HEK293 (cell line): Measurements from ENCODE around the gene UBE2V1.

Experiments used
- CTCF ChIA-PET: fragments of 350-600 bp; formaldehyde crosslinking; extraction: SDS; loops from one replicate; lab custom pipeline; 2021; ENCODE audit warnings: antibody characterized with exemption; lab: Yijun Ruan, JAX
- POLR2A ChIA-PET: fragments of 300-600 bp; formaldehyde crosslinking; extraction: SDS; loops from one replicate; lab custom pipeline; 2020; ENCODE audit warnings: antibody characterized with exemption, inconsistent platforms; lab: Yijun Ruan, JAX
- H3K27ac ChIP-seq: fragments of 200-500 bp; sonication (Bioruptor generic); 2 replicates; pipeline ENCODE4 v1.5.1; 2014; ENCODE audit warnings: low read depth, low read length, control low read depth, inconsistent platforms; ENCODE audit errors: extremely low read depth
- H3K36me3 ChIP-seq, 2 experiments: fragments of 200-500 bp in 1 of 2; sonication (Bioruptor generic) in 1 of 2; 1 replicate in 1 of 2; 2 replicates in 1 of 2; pipeline ENCODE4 v1.5.1; 2014 to 2017; ENCODE audit warnings: inconsistent platforms in 2 of 2, low read length in 2 of 2; ENCODE audit not compliant: control insufficient read depth in 2 of 2, insufficient read depth in 1 of 2
- H3K4me1 ChIP-seq: fragments of 200-500 bp; sonication (Bioruptor generic); 2 replicates; pipeline ENCODE4 v1.5.1; 2014; ENCODE audit warnings: mild to moderate bottlenecking, low read length, inconsistent platforms; ENCODE audit not compliant: control insufficient read depth, insufficient read depth
- H3K4me3 ChIP-seq: 2 replicates; pipeline ENCODE4 v1.5.1; 2011; ENCODE audit warnings: low read depth, mild to moderate bottlenecking, control low read depth, low read length, moderate library complexity
- H3K9me3 ChIP-seq: fragments of 200-500 bp; sonication (Bioruptor generic); 2 replicates; pipeline ENCODE4 v1.5.1; 2014; ENCODE audit warnings: low read depth, low read length, inconsistent platforms; ENCODE audit not compliant: control insufficient read depth, insufficient read depth
- EGR2 ChIP-seq: fragments of 450-650 bp; formaldehyde crosslinking; IDR thresholded peaks from 2 replicates; pipeline ENCODE4 v1.5.1; 2016; ENCODE audit warnings: low read depth, missing biosample characterization, missing genetic modification characterization
- GLIS2 ChIP-seq: fragments of 450-650 bp; formaldehyde crosslinking; IDR thresholded peaks from 2 replicates; pipeline ENCODE4 v1.5.1; 2016; ENCODE audit warnings: missing biosample characterization, missing genetic modification characterization
- HOXD13 ChIP-seq: sonication (generic); formaldehyde crosslinking; IDR thresholded peaks from 2 replicates; pipeline ENCODE4 v1.8.0; 2022; ENCODE audit warnings: missing genetic modification reagents, borderline replicate concordance
- KLF10 ChIP-seq: fragments of 450-650 bp; IDR thresholded peaks from 2 replicates; pipeline ENCODE4 v1.5.1; 2018; ENCODE audit warnings: missing biosample characterization, mild to moderate bottlenecking, missing genetic modification characterization
- KLF17 ChIP-seq: fragments of 450-650 bp; formaldehyde crosslinking; IDR thresholded peaks from 2 replicates; pipeline ENCODE4 v1.5.1; 2016; ENCODE audit warnings: missing biosample characterization, missing genetic modification characterization
- PRDM2 ChIP-seq: fragments of 450-650 bp; formaldehyde crosslinking; IDR thresholded peaks from 2 replicates; pipeline ENCODE4 v1.5.1; 2016; ENCODE audit warnings: missing biosample characterization, missing genetic modification characterization, borderline replicate concordance
- YY1 ChIP-seq: fragments of 450-650 bp; formaldehyde crosslinking; IDR thresholded peaks from 2 replicates; pipeline ENCODE4 v1.5.1; 2018; ENCODE audit warnings: missing biosample characterization, missing genetic modification characterization
- ZBTB21 ChIP-seq: fragments of 450-650 bp; formaldehyde crosslinking; IDR thresholded peaks from 2 replicates; pipeline ENCODE4 v1.5.1; 2017; ENCODE audit warnings: missing biosample characterization, missing genetic modification characterization
- ZBTB48 ChIP-seq: fragments of 450-650 bp; formaldehyde crosslinking; IDR thresholded peaks from 2 replicates; pipeline ENCODE4 v1.5.1; 2016; ENCODE audit warnings: missing biosample characterization, missing genetic modification characterization
- ZFP3 ChIP-seq: fragments of 450-650 bp; formaldehyde crosslinking; IDR thresholded peaks from 2 replicates; pipeline ENCODE4 v1.5.1; 2016; ENCODE audit warnings: low read depth, missing biosample characterization, missing genetic modification characterization
- ZFP41 ChIP-seq: fragments of 450-650 bp; formaldehyde crosslinking; IDR thresholded peaks from 2 replicates; pipeline ENCODE4 v1.5.1; 2016; ENCODE audit warnings: missing biosample characterization, missing genetic modification characterization, borderline replicate concordance
- ZNF121 ChIP-seq: fragments of 450-650 bp; formaldehyde crosslinking; IDR thresholded peaks from 2 replicates; pipeline ENCODE4 v1.5.1; 2016; ENCODE audit warnings: missing biosample characterization, missing genetic modification characterization
- ZNF132 ChIP-seq: fragments of 450-650 bp; formaldehyde crosslinking; IDR thresholded peaks from 2 replicates; pipeline ENCODE4 v1.5.1; 2017; ENCODE audit warnings: missing biosample characterization, missing genetic modification characterization, borderline replicate concordance
- ZNF133 ChIP-seq: fragments of 450-650 bp; formaldehyde crosslinking; IDR thresholded peaks from 2 replicates; pipeline ENCODE4 v1.5.1; 2016; ENCODE audit warnings: missing biosample characterization, missing genetic modification characterization
- ZNF184 ChIP-seq: fragments of 450-650 bp; IDR thresholded peaks from 2 replicates; pipeline ENCODE4 v1.5.1; 2018; ENCODE audit warnings: missing biosample characterization, mild to moderate bottlenecking, missing genetic modification characterization
- ZNF362 ChIP-seq: fragments of 450-650 bp; formaldehyde crosslinking; IDR thresholded peaks from 2 replicates; pipeline ENCODE4 v1.5.1; 2016; ENCODE audit warnings: missing biosample characterization, missing genetic modification characterization
- ZNF423 ChIP-seq: fragments of 450-650 bp; formaldehyde crosslinking; IDR thresholded peaks from 2 replicates; pipeline ENCODE4 v1.5.1; 2016; ENCODE audit warnings: missing biosample characterization, missing genetic modification characterization
- ZNF521 ChIP-seq: fragments of 450-650 bp; formaldehyde crosslinking; IDR thresholded peaks from 2 replicates; pipeline ENCODE4 v1.5.1; 2017; ENCODE audit warnings: missing biosample characterization, mild to moderate bottlenecking, missing genetic modification characterization
- ZNF544 ChIP-seq: fragments of 450-650 bp; formaldehyde crosslinking; IDR thresholded peaks from 2 replicates; pipeline ENCODE4 v1.5.0; 2017; ENCODE audit warnings: missing biosample characterization, missing genetic modification characterization
- ZNF548 ChIP-seq: fragments of 450-650 bp; formaldehyde crosslinking; IDR thresholded peaks from 2 replicates; pipeline ENCODE4 v1.5.1; 2016; ENCODE audit warnings: missing biosample characterization, missing genetic modification characterization
- ZNF610 ChIP-seq: fragments of 450-650 bp; formaldehyde crosslinking; IDR thresholded peaks from 2 replicates; pipeline ENCODE4 v1.5.1; 2016; ENCODE audit warnings: missing biosample characterization, missing genetic modification characterization, borderline replicate concordance
- ZNF670 ChIP-seq: fragments of 450-650 bp; formaldehyde crosslinking; IDR thresholded peaks from 2 replicates; pipeline ENCODE4 v1.5.1; 2016; ENCODE audit warnings: missing biosample characterization, missing genetic modification characterization, low read depth
- ZNF792 ChIP-seq: fragments of 450-650 bp; formaldehyde crosslinking; IDR thresholded peaks from 2 replicates; pipeline ENCODE4 v1.5.1; 2016; ENCODE audit warnings: missing biosample characterization, missing genetic modification characterization
- ZXDB ChIP-seq: fragments of 450-650 bp; formaldehyde crosslinking; IDR thresholded peaks from 2 replicates; pipeline ENCODE4 v1.5.1; 2016; ENCODE audit warnings: missing biosample characterization, missing genetic modification characterization

Gene UBE2V1

GRCh38 chr20:50101887-50102286 is 11.1 kb downstream of the UBE2V1 start:
- Histone ChIP-seq H3K4me3 (no peak overlapping the region), H3K36me3 (peaks cover 0 to 27% of the 10 kb centered on the region in 2 experiments; a peak in 2 of 3 replicates), H3K4me1 (no peaks in the 10 kb centered on the region), H3K9me3 (no peaks in the 10 kb centered on the region), H3K27ac (no peak overlapping the region)
- no peak for TF ChIP-seq ZNF521 (tag by site-specific recombination)
- TF ChIP-seq ZNF548 = no peak
- TF ChIP-seq ZNF184 (tag by site-specific recombination) = no peak
- TF ChIP-seq ZBTB21 (tag by site-specific recombination) = no peak
- no peak for TF ChIP-seq ZNF544 (tag by site-specific recombination)
- no peak for TF ChIP-seq ZFP3 (tag by site-specific recombination)
- no peak for TF ChIP-seq YY1 (tag by site-specific recombination)
- POLR2A ChIA-PET = no interaction called here
- CTCF ChIA-PET = interaction anchor here (1.3 kb wide), 1 partner anchor 30 kb away, joined by 4 read pairs; no protein-coding TSS in a partner anchor

- H3K27ac ChIP-seq = no peak overlapping the region
- H3K4me3 ChIP-seq = no peak overlapping the region
- no peaks in the 10 kb centered on the region for H3K9me3 ChIP-seq
- H3K36me3 ChIP-seq = peaks cover 0 to 33% of the 10 kb centered on the region in 2 experiments; a peak in 2 of 3 replicates
- H3K4me1 ChIP-seq = no peaks in the 10 kb centered on the region
- ChIA-PET POLR2A (no interaction called here), CTCF (interaction anchor here (0.6 to 5.7 kb wide), 3 partner anchors 16 to 31 kb away, joined by 4 to 44 read pairs (median 4); no protein-coding TSS in a partner anchor)
- TF ChIP-seq ZNF362 (tag by site-specific recombination) (peak; percentile 54; the same call in 1 of the 2 replicates), ZNF792 (tag by site-specific recombination) (no peak), KLF10 (no peak), EGR2 (tag by site-specific recombination) (no peak)
These were observed 11.7 kb downstream of the UBE2V1 start for GRCh38 chr20:50101281-50101680.

GRCh38 chr20:50100552-50100951 is 12.4 kb downstream of the UBE2V1 start:
- ChIA-PET CTCF (interaction anchor here (0.6 to 5.7 kb wide), 5 partner anchors 15 to 149 kb away, joined by 3 to 44 read pairs (median 4); no protein-coding TSS in a partner anchor), POLR2A (no interaction called here)
- H3K9me3 ChIP-seq = no peaks in the 10 kb centered on the region
- no peak overlapping the region for H3K27ac ChIP-seq
- H3K4me3 ChIP-seq = no peak overlapping the region
- peaks cover 0 to 40% of the 10 kb centered on the region in 2 experiments; a peak in 2 of 3 replicates for H3K36me3 ChIP-seq
- no peaks in the 10 kb centered on the region for H3K4me1 ChIP-seq
- TF ChIP-seq ZBTB48 (no peak), PRDM2 (tag by site-specific recombination) (no peak), ZNF121 (no peak), ZNF133 (tag by site-specific recombination) (no peak), ZXDB (tag by site-specific recombination) (no peak), HOXD13 (CRISPR knock-in tag) (no peak), ZNF423 (no peak), KLF17 (no peak), ZNF670 (tag by site-specific recombination) (no peak), GLIS2 (tag by site-specific recombination) (no peak), ZNF610 (tag by site-specific recombination) (no peak), ZFP41 (tag by site-specific recombination) (no peak), ZNF132 (no peak)
